Astrocyte (in vitro differentiated cells and primary cell): Measurements from ENCODE around the gene C10orf67.

Source experiments
- EZH2 ChIP-seq: IDR thresholded peaks from 2 replicates; pipeline ENCODE4 v1.6.1; 2012; ENCODE audit warnings: mild to moderate bottlenecking, low read length, inconsistent platforms; ENCODE audit not compliant: insufficient read depth
- TF ChIP-seq, protein P1 (sequence below): IDR thresholded peaks from 2 replicates; pipeline ENCODE4 v1.5.1; 2011; ENCODE audit warnings: low read depth, mild to moderate bottlenecking, inconsistent platforms, low read length, moderate library complexity; ENCODE audit not compliant: insufficient read depth

DNA sequence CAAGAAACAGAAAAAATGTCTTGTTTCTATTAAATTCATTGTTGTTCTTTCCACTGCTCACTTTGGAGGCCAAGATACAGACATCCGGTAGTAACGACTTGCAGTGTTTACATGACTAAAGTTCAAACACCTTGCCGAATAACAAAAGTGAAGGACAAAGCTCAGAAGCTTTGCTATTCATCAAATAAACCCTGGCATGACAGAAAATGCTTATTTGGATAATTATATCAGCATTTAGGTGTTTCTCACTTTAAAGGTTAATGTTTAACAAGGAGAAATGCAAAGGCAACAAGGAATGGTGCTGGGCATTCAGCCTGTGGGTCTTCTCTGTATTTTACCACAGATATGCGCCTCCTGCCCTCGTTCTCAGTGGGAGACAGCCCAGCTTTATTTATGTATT lies 157.9 kb downstream of the C10orf67 start:
- TF ChIP-seq, protein P1, sequence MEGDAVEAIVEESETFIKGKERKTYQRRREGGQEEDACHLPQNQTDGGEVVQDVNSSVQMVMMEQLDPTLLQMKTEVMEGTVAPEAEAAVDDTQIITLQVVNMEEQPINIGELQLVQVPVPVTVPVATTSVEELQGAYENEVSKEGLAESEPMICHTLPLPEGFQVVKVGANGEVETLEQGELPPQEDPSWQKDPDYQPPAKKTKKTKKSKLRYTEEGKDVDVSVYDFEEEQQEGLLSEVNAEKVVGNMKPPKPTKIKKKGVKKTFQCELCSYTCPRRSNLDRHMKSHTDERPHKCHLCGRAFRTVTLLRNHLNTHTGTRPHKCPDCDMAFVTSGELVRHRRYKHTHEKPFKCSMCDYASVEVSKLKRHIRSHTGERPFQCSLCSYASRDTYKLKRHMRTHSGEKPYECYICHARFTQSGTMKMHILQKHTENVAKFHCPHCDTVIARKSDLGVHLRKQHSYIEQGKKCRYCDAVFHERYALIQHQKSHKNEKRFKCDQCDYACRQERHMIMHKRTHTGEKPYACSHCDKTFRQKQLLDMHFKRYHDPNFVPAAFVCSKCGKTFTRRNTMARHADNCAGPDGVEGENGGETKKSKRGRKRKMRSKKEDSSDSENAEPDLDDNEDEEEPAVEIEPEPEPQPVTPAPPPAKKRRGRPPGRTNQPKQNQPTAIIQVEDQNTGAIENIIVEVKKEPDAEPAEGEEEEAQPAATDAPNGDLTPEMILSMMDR, result no peak
- TF ChIP-seq EZH2, result no peak
